Ishikawa (cell line): ENCODE results near the gene KDM3A.

Experiments
- CEBPB ChIP-seq: IDR thresholded peaks from 2 replicates; pipeline ENCODE4 v1.6.1; 2012
- CREB1 ChIP-seq: IDR thresholded peaks from 2 replicates; pipeline ENCODE4 v1.6.1; 2012; ENCODE audit warnings: low read depth
- EGR1 ChIP-seq: IDR thresholded peaks from 2 replicates; pipeline ENCODE4 v1.6.1; 2012
- FOXM1 ChIP-seq: IDR thresholded peaks from 2 replicates; pipeline ENCODE4 v1.6.1; 2012; ENCODE audit warnings: low read depth, borderline replicate concordance
- NFIC ChIP-seq: IDR thresholded peaks from 2 replicates; pipeline ENCODE4 v1.6.1; 2012
- RAD21 ChIP-seq: IDR thresholded peaks from 2 replicates; pipeline ENCODE4 v1.6.1; 2012; ENCODE audit warnings: low read depth
- TAF1 ChIP-seq: IDR thresholded peaks from 2 replicates; pipeline ENCODE4 v1.6.1; 2012; ENCODE audit warnings: low read depth, mild to moderate bottlenecking
- TCF12 ChIP-seq: IDR thresholded peaks from 2 replicates; pipeline ENCODE4 v1.6.1; 2012; ENCODE audit warnings: low read depth
- TEAD4 ChIP-seq: IDR thresholded peaks from 2 replicates; pipeline ENCODE4 v1.6.1; 2012
- YY1 ChIP-seq: IDR thresholded peaks from 2 replicates; pipeline ENCODE4 v1.6.1; 2012; ENCODE audit warnings: low read depth
- ZBTB7A ChIP-seq: IDR thresholded peaks from 2 replicates; pipeline ENCODE4 v1.6.1; 2012; ENCODE audit warnings: low read depth
- TF ChIP-seq, protein P1 (sequence below): IDR thresholded peaks from 2 replicates; pipeline ENCODE4 v1.6.1; 2012
- TF ChIP-seq, protein P2 (sequence below): IDR thresholded peaks from 2 replicates; pipeline ENCODE4 v1.6.1; 2012; ENCODE audit warnings: low read depth, mild to moderate bottlenecking
- TF ChIP-seq, protein P3 (sequence below): IDR thresholded peaks from 2 replicates; pipeline ENCODE4 v1.6.1; 2012

DNA sequence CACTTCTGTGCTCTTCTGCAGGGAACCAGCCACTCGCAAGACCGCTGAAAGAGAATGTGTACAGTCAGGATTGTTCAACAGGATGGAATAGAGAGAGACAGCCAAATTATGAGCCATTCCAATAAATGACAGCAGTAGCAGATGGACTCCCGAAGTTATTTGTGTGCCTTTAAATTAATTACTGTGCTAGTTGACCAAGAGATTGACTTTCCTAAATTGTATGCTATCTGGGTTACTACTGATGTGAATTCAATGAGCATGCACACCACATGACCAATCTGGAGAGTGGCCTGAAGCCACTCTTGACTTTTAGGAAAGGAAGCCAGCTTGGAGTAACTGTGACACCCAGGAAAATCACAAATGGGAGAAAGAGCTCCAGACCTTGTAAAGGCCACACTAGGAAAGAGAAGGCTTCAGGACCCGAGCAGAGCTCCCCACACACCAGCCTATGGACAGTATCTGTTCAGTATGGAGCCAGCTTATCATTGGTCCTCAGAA is 69.3 kb downstream of the KDM3A start:
- TF ChIP-seq, protein P1, sequence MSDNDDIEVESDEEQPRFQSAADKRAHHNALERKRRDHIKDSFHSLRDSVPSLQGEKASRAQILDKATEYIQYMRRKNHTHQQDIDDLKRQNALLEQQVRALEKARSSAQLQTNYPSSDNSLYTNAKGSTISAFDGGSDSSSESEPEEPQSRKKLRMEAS, result no peak
- TF ChIP-seq ZBTB7A (no peak), YY1 (no peak), EGR1 (no peak), CREB1 (no peak), RAD21 (no peak), TAF1 (no peak), TEAD4 (no peak), TCF12 (no peak), CEBPB (no peak), FOXM1 (no peak), NFIC (no peak)
- TF ChIP-seq, protein P2, sequence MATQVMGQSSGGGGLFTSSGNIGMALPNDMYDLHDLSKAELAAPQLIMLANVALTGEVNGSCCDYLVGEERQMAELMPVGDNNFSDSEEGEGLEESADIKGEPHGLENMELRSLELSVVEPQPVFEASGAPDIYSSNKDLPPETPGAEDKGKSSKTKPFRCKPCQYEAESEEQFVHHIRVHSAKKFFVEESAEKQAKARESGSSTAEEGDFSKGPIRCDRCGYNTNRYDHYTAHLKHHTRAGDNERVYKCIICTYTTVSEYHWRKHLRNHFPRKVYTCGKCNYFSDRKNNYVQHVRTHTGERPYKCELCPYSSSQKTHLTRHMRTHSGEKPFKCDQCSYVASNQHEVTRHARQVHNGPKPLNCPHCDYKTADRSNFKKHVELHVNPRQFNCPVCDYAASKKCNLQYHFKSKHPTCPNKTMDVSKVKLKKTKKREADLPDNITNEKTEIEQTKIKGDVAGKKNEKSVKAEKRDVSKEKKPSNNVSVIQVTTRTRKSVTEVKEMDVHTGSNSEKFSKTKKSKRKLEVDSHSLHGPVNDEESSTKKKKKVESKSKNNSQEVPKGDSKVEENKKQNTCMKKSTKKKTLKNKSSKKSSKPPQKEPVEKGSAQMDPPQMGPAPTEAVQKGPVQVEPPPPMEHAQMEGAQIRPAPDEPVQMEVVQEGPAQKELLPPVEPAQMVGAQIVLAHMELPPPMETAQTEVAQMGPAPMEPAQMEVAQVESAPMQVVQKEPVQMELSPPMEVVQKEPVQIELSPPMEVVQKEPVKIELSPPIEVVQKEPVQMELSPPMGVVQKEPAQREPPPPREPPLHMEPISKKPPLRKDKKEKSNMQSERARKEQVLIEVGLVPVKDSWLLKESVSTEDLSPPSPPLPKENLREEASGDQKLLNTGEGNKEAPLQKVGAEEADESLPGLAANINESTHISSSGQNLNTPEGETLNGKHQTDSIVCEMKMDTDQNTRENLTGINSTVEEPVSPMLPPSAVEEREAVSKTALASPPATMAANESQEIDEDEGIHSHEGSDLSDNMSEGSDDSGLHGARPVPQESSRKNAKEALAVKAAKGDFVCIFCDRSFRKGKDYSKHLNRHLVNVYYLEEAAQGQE, result no peak
- TF ChIP-seq, protein P3, sequence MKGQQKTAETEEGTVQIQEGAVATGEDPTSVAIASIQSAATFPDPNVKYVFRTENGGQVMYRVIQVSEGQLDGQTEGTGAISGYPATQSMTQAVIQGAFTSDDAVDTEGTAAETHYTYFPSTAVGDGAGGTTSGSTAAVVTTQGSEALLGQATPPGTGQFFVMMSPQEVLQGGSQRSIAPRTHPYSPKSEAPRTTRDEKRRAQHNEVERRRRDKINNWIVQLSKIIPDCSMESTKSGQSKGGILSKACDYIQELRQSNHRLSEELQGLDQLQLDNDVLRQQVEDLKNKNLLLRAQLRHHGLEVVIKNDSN, result no peak
